Globus pallidus (tissue), 1 donor: ENCODE measurements around the gene P4HA3.

Source experiments
- DNase-seq: peaks from one replicate; pipeline ENCODE4 v3.0.0-alpha.2; 2015; ENCODE audit warnings: low spot score

The P4HA3 gene

GRCh38 chr11:74316772-74317505 is 5.5 kb upstream of the P4HA3 start:
- DNase-seq = no peak

- no peak for DNase-seq
Observed at GRCh38 chr11:74312326-74312725, 886 bp upstream of the P4HA3 start.

- no peak for DNase-seq
Observed at GRCh38 chr11:74310857-74311256, 583 bp downstream of the P4HA3 start.

GRCh38 chr11:74307434-74307833 is 4.0 kb downstream of the P4HA3 start:
- no peak for DNase-seq

GRCh38 chr11:74306435-74307175 is 4.8 kb downstream of the P4HA3 start:
- DNase-seq = no peak

- no peak for DNase-seq
Observed at GRCh38 chr11:74299015-74299414, 12.4 kb downstream of the P4HA3 start.

GRCh38 chr11:74297484-74297883 is 14.0 kb downstream of the P4HA3 start:
- no peak for DNase-seq

- no peak for DNase-seq
Observed at GRCh38 chr11:74288911-74289310, 22.5 kb downstream of the P4HA3 start.

GRCh38 chr11:74288161-74288560 is 23.3 kb downstream of the P4HA3 start:
- DNase-seq = no peak

- no peak for DNase-seq
Observed at GRCh38 chr11:74284466-74284865, 27.0 kb downstream of the P4HA3 start.

GRCh38 chr11:74283580-74284180 is 27.8 kb downstream of the P4HA3 start:
- no peak for DNase-seq

- DNase-seq = no peak
Observed at GRCh38 chr11:74282914-74283371, 28.5 kb downstream of the P4HA3 start.

- no peak for DNase-seq
Observed at GRCh38 chr11:74282421-74282820, 29.0 kb downstream of the P4HA3 start.

GRCh38 chr11:74280494-74280893 is 30.9 kb downstream of the P4HA3 start:
- DNase-seq = no peak

- no peak for DNase-seq
Observed at GRCh38 chr11:74279256-74279655, 32.2 kb downstream of the P4HA3 start.

- no peak for DNase-seq
Observed at GRCh38 chr11:74278721-74279161, 32.7 kb downstream of the P4HA3 start.

GRCh38 chr11:74278103-74278502 is 33.3 kb downstream of the P4HA3 start:
- DNase-seq = no peak

GRCh38 chr11:74276581-74276980 is 34.9 kb downstream of the P4HA3 start:
- DNase-seq = no peak

GRCh38 chr11:74272276-74272675 is 39.2 kb downstream of the P4HA3 start:
- DNase-seq = no peak

- DNase-seq = no peak
Observed at GRCh38 chr11:74269161-74269811, 42.2 kb downstream of the P4HA3 start.

GRCh38 chr11:74268456-74268855 is 43.0 kb downstream of the P4HA3 start:
- no peak for DNase-seq

GRCh38 chr11:74267014-74267413 is 44.4 kb downstream of the P4HA3 start:
- no peak for DNase-seq
